AG09319 (cell line): Measurements from ENCODE around the gene ADISSP.

Experiments used
- DNase-seq: peaks from one replicate; pipeline ENCODE4 v3.0.0-alpha.2; 2010; ENCODE audit warnings: low read depth; ENCODE audit errors: extremely low read depth
- TF ChIP-seq, protein P1 (sequence below): IDR thresholded peaks from 2 replicates; pipeline ENCODE4 v1.5.1; 2011; ENCODE audit warnings: low read depth, mild to moderate bottlenecking, inconsistent platforms, low read length, moderate library complexity

The ADISSP gene

DNA sequence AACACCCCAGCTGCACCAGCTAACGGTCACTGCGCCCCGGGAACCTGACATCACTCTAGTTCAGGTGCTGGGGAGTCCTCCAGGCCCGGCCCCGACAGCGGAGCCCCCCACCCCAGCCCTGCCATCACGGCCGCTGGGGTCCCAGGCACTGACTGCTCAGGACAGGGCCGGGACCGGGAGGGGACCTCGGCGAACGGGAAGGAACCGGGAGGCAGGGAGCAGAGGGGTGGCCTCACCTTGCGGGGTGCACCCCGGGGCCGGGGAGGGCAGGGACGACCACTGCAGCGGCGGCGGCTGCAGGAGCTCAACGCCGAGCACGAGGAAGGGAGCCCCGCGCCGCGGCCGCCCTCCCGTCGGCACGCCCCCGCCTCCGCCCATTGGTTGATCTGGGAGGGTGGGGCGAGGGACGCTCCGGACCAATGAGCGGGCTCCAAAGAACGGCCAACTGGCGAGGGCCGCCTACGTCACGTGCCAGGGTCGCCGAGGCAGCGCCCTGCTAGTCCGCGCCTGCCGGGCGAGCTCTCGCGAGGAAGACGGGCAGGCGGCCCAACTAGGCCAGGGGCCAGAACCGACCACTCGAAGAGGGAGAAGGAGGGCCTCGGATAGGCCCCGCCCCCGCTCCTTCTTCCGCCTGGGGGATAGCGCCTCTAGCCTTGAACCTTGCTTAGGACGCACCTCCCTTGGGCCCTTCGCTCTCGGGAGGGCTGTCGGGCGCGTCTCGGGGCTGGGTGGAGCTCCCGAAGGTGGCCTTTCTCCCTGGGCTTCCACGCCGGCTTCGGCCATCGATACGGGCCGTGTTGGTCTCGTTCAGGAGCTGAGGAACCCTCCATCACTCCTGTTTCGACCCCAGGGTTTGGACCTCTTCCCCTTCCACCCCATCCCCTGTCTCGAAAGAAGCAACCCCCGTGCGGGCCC is at the start of gene ADISSP:
ADISSP (minus strand) TSS at position 327 of the 915 bp plus-strand sequence. CDS start 7,653 bp downstream, outside the sequence.
- TF ChIP-seq, protein P1, sequence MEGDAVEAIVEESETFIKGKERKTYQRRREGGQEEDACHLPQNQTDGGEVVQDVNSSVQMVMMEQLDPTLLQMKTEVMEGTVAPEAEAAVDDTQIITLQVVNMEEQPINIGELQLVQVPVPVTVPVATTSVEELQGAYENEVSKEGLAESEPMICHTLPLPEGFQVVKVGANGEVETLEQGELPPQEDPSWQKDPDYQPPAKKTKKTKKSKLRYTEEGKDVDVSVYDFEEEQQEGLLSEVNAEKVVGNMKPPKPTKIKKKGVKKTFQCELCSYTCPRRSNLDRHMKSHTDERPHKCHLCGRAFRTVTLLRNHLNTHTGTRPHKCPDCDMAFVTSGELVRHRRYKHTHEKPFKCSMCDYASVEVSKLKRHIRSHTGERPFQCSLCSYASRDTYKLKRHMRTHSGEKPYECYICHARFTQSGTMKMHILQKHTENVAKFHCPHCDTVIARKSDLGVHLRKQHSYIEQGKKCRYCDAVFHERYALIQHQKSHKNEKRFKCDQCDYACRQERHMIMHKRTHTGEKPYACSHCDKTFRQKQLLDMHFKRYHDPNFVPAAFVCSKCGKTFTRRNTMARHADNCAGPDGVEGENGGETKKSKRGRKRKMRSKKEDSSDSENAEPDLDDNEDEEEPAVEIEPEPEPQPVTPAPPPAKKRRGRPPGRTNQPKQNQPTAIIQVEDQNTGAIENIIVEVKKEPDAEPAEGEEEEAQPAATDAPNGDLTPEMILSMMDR, result peak; percentile 6
- peak; percentile 96 for DNase-seq

DNA sequence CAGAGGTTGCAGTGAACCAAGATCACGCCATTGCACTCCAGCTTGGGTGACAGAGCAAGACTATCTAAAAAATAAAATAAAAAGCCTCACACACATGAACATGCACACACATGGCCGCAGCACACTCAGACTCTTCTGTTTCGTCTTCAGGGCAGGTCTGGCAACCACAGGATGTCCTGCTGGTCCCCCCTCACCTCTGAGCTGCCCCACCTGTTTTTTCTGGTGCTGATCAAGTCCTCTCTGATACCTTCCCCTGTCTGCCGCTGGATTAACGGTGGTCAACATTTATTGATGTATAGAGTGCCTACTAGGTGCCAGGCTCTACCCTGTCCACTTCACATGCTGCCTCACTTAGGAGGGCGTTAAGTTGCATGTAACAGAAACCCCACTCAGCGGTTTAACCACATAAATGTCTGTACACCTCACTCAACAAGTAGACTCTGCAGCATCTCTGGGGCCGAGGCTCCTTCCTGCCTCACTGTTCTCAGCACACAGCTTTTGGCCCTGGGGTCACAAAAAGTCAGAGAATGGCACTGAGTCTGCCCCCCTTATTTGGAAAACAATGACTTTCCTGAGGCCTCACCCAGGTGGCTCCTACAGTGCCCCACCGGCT is 48.3 kb upstream of the ADISSP start:
- TF ChIP-seq, protein P1, result no peak
- DNase-seq, result no peak

DNA sequence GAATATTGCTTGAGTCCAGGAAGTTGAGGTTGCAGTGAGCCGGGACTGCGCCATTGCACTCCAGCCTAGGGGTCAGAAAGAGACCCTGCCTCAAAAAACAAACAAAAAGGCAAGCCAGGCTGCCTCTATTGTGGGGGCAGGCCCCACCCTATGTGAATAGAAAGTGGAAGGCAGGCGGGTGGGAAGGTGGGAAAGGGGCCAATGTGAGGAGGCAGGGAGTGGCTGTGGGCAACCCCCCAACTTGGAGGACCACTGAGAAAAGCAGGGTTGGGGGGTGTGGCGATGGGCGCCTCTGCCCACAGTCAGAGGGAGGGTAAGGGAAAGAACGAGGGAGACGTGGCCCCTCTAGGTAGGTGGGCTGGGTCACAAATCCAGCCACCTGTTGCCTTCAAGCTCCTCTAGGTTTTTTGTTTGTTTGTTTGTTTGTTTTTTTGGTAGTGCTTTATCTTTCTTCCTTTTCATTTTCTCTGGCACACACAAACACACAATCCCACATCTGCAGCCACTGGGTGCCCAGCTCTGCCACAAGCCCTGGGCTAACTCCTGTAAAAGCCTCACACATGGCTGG is 47.5 kb upstream of the ADISSP start:
- TF ChIP-seq, protein P1, result no peak
- DNase-seq, result no peak

DNA sequence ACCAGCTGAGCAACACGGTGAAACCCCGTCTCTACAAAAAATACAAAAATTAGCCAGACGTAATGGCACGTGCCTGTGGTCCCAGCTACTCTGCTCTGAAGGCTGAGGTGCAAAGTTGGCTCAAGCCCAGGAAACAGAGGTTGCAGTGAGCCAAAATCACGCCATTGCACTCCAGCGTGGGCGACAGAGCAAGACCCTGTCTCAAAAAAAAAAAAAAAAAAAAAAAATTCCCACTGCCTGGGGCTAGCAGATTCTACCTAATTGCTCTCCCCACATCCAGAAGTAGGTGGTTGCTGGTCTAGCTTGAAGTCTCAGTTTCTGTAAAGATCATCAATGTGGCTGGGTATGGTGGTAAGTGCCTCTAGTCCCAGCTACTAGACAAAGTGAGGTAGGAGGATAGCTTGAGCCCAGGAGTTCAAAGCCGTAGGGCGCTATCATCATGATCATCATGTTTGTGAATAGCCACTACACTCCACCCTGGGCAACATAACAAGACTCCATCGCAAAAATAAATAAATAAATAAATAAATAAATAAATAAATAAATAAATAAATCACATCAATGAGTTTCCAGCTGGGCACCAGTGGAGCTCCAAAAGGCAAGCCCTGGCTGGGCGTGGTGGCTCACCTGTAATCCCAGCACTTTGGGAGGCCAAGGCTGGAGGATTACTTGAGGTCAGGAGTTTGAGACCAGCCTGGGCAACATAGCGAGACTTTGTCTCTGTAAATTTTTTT is 46.5 kb upstream of the ADISSP start:
- TF ChIP-seq, protein P1, result no peak
- DNase-seq, result no peak

DNA sequence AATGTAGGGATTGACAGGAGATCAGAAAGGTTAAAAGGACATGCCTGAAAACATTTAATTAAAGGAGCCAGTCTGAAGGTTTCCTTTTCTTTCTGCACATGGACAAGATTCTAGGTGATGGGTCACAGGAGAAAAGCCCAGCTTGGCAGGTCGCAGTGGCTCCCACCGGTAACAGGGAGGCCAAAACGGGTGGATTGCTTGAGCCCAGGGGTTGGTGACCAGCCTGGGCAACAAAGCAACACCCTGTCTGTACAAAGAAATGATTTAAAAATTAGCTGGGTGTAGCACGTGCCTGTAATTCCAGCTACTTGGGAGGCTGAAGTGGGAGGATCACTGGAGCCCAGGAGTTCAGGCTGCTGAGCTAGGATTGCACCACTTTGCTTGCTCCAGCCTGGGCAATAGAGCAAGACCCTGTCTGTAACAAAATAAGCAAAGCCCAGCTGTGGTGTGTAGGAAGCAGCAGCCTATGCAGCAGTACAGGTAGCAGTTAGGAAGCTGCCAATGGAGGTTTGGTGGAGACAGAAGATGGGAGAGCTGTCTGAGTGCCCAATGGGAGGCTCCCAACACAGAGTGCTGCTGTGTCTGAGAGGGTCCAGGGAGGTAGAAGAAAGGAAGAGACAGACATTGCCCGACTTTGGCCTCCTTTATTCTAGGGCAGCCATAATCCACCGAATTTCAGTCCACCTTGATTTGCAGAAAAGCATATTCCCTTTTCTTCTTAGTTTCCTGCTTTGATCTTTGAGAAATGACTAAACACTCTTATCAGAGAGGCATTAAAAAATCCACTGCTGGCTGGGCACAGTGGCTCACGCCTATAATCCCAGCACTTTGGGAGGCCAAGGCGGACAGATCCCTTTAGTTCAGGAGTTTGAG is 45.7 kb upstream of the ADISSP start:
- TF ChIP-seq, protein P1, result no peak
- no peak for DNase-seq

DNA sequence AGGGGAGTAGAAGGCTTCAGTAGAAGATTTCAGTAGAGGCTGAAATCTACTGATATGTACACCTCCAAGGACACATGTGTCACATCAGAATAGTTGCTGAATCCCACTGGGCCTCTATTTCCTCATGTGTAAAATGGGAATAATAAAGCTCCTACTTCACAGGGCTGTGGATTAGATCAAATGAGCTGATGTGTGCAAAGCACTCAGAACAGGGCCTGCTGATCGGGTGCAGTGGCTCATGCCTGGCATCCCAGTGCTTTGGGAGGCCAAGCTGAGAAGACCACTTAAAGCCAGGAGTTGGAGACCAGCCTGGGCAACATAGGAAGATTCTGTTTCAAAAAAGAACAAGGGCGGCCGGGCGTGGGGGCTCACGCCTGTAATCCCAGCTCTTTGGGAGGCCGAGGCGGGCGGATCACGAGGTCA is 44.7 kb upstream of the ADISSP start:
- TF ChIP-seq, protein P1, result no peak
- no peak for DNase-seq
